Tibial nerve (tissue), 4 donors: Measurements from ENCODE around the gene MAP4K3. TPM values are rescaled to one million over a fixed set of nuclear protein-coding genes. Genes with fewer than 3 reads are reported as not detected.
A peak's percentile ranks its signal among the peaks of the same experiment; 100 is the strongest.

ENCODE experiments used
- DNase-seq, 2 donors: peaks; one replicate each; pipeline ENCODE4 v3.0.0-alpha.2; 2019; ENCODE audit warnings: low spot score in 2 of 2
- H3K27ac ChIP-seq, 4 donors: fragments of 200-600 bp; sonication (generic) in 3 of 4; one replicate each; pipeline ENCODE4 v1.5.1; 2017 to 2019; ENCODE audit warnings: mild to moderate bottlenecking in 1 of 4
- H3K27me3 ChIP-seq, 2 donors: fragments of 200-600 bp; sonication (generic) in 1 of 2; one replicate each; pipeline versions ENCODE4 v1.5.1 to v1.6.0; 2017 to 2019
- H3K36me3 ChIP-seq, 3 donors: fragments of 200-600 bp; sonication (generic); one replicate each; pipeline ENCODE4 v1.5.1; 2018 to 2019
- H3K4me1 ChIP-seq, 4 donors: fragments of 200-600 bp; sonication (generic) in 3 of 4; one replicate each; pipeline ENCODE4 v1.5.1; 2017 to 2019
- H3K4me3 ChIP-seq, 4 donors: fragments of 200-600 bp; sonication (generic) in 3 of 4; one replicate each; pipeline ENCODE4 v1.5.1; 2017 to 2019; ENCODE audit warnings: mild to moderate bottlenecking in 1 of 4, moderate library complexity in 1 of 4
- H3K9me3 ChIP-seq, 4 donors: fragments of 200-600 bp; sonication (generic) in 3 of 4; one replicate each; pipeline ENCODE4 v1.5.1; 2017 to 2019
- EP300 ChIP-seq, 2 donors: sonication (generic); formaldehyde crosslinking; IDR thresholded peaks; one replicate each; pipeline ENCODE4 v1.6.1; 2017; ENCODE audit warnings: antibody characterized with exemption in 2 of 2, mild to moderate bottlenecking in 1 of 2
- POLR2A ChIP-seq, 2 donors: fragments of 450-650 bp; IDR thresholded peaks; one replicate each; pipeline ENCODE4 v1.6.1; 2017; ENCODE audit warnings: antibody characterized with exemption in 2 of 2, mild to moderate bottlenecking in 2 of 2, moderate library complexity in 2 of 2
- WGBS, 2 donors: methylation state at CpG; one replicate each; pipeline ENCODE4 v1.1.5; 2018; 5-methylcytosine and 5-hydroxymethylcytosine counted together
- total RNA-seq, 4 donors: library from RNA; depleted of rRNA; stranded (reverse); fragments of >200 nt; gene quantifications; one replicate each; pipeline ENCODE4 v1.1.0, GENCODE V29; 2016
- TF ChIP-seq, protein P1 (sequence below), 5 experiments: fragments of 200-600 bp in 3 of 5; fragments of 450-650 bp in 2 of 5; sonication (generic) in 3 of 5; IDR thresholded peaks; one replicate each; pipeline ENCODE4 v1.5.1; 2016 to 2019; ENCODE audit warnings: antibody characterized with exemption in 5 of 5, mild to moderate bottlenecking in 3 of 5, moderate library complexity in 2 of 5

Gene MAP4K3
- total RNA-seq, 4 donors from 2014 or later = 54.4 to 102 (median 60.2) TPM

DNA sequence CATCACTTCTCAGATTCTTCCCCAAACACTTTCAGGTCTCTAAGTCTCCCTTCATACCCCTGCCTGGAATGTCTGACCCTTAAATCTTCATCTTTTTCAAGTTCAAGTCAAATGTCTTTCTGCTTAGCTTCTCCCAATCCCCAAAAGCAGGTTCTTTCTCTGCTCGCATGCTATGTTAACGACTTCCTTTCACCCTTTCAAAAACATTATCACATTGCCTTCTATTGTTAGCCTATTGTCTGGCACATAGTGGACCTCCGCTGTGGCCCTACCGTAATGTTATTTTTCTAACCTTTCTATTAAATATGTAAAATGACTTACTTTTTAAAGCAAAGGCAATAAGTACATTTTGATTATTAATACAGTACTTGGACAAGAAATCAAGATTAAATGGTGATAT, 195.5 kb downstream of the MAP4K3 start:
- peaks cover 0 to 4% (median 0%) of the 10 kb centered on the region in 3 donors for H3K36me3 ChIP-seq
- H3K27me3 ChIP-seq = peaks cover 0 to 2% of the 10 kb centered on the region in 2 donors
- no peaks in the 10 kb centered on the region for H3K4me1 ChIP-seq
- H3K4me3 ChIP-seq = no peak overlapping the region
- TF ChIP-seq EP300 (IDR thresholded peaks at IDR 0.05) (no peak), POLR2A (IDR thresholded peaks at IDR 0.05) (no peak)
- TF ChIP-seq, protein P1, sequence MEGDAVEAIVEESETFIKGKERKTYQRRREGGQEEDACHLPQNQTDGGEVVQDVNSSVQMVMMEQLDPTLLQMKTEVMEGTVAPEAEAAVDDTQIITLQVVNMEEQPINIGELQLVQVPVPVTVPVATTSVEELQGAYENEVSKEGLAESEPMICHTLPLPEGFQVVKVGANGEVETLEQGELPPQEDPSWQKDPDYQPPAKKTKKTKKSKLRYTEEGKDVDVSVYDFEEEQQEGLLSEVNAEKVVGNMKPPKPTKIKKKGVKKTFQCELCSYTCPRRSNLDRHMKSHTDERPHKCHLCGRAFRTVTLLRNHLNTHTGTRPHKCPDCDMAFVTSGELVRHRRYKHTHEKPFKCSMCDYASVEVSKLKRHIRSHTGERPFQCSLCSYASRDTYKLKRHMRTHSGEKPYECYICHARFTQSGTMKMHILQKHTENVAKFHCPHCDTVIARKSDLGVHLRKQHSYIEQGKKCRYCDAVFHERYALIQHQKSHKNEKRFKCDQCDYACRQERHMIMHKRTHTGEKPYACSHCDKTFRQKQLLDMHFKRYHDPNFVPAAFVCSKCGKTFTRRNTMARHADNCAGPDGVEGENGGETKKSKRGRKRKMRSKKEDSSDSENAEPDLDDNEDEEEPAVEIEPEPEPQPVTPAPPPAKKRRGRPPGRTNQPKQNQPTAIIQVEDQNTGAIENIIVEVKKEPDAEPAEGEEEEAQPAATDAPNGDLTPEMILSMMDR (IDR thresholded peaks at IDR 0.05) = no peak
- no peak for DNase-seq
- WGBS, 2 donors = 55 to 60% methylated on average over 4 of the region's 4 CpGs
- no peak overlapping the region for H3K27ac ChIP-seq
- no peaks in the 10 kb centered on the region for H3K9me3 ChIP-seq

DNA sequence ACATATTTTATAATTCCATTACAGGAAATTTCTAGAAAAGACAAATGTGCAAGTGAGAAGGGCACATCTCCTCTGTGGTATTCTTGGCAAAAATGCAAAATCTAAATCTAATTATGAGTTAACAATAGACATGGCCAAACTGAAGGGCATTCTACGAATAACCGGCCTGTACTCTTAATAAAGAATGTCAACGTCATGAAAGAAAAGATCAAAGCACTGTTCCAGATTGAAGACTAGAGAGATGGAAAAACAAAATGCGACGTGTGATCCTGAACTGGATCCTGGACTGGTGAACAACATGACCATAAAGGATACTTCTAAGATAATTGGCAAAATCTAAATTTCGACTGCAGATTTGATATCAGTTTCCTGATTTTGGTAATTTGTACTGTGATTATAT, 196.3 kb downstream of the MAP4K3 start:
- WGBS, 2 donors = 87 to 90% methylated on average over 6 of the region's 6 CpGs
- H3K4me3 ChIP-seq = no peak overlapping the region
- DNase-seq = no peak
- peaks cover 0 to 2% of the 10 kb centered on the region in 2 donors for H3K27me3 ChIP-seq
- no peaks in the 10 kb centered on the region for H3K4me1 ChIP-seq
- H3K36me3 ChIP-seq = peaks cover 0 to 4% (median 0%) of the 10 kb centered on the region in 3 donors
- no peak overlapping the region for H3K27ac ChIP-seq
- TF ChIP-seq, protein P1 (IDR thresholded peaks at IDR 0.05) = no peak
- H3K9me3 ChIP-seq = no peaks in the 10 kb centered on the region

GRCh38 chr2:39234754-39235153, 202.3 kb downstream of the MAP4K3 start:
- H3K9me3 ChIP-seq = no peaks in the 10 kb centered on the region
- TF ChIP-seq EP300 (IDR thresholded peaks at IDR 0.05) = no peak
- no peak for TF ChIP-seq POLR2A (IDR thresholded peaks at IDR 0.05)
- TF ChIP-seq, protein P1 (IDR thresholded peaks at IDR 0.05) = no peak
- no peaks in the 10 kb centered on the region for H3K27me3 ChIP-seq
- no peak overlapping the region for H3K4me3 ChIP-seq
- DNase-seq = no peak
- H3K27ac ChIP-seq = no peak overlapping the region
- WGBS, 2 donors = 95 to 96% methylated on average over 1 of the region's 1 CpG
- H3K36me3 ChIP-seq = no peaks in the 10 kb centered on the region
- peaks cover 0 to 8% (median 0%) of the 10 kb centered on the region in 4 donors for H3K4me1 ChIP-seq

GRCh38 chr2:39232141-39232540, 204.9 kb downstream of the MAP4K3 start:
- H3K27ac ChIP-seq = no peak overlapping the region
- no peak for TF ChIP-seq POLR2A (IDR thresholded peaks at IDR 0.05)
- TF ChIP-seq, protein P1 (IDR thresholded peaks at IDR 0.05) = no peak
- no peak for TF ChIP-seq EP300 (IDR thresholded peaks at IDR 0.05)
- H3K36me3 ChIP-seq = no peaks in the 10 kb centered on the region
- H3K9me3 ChIP-seq = no peaks in the 10 kb centered on the region
- no peak overlapping the region for H3K4me3 ChIP-seq
- peaks cover 0 to 29% (median 0%) of the 10 kb centered on the region in 4 donors for H3K4me1 ChIP-seq
- no peak for DNase-seq
- H3K27me3 ChIP-seq = no peaks in the 10 kb centered on the region

DNA sequence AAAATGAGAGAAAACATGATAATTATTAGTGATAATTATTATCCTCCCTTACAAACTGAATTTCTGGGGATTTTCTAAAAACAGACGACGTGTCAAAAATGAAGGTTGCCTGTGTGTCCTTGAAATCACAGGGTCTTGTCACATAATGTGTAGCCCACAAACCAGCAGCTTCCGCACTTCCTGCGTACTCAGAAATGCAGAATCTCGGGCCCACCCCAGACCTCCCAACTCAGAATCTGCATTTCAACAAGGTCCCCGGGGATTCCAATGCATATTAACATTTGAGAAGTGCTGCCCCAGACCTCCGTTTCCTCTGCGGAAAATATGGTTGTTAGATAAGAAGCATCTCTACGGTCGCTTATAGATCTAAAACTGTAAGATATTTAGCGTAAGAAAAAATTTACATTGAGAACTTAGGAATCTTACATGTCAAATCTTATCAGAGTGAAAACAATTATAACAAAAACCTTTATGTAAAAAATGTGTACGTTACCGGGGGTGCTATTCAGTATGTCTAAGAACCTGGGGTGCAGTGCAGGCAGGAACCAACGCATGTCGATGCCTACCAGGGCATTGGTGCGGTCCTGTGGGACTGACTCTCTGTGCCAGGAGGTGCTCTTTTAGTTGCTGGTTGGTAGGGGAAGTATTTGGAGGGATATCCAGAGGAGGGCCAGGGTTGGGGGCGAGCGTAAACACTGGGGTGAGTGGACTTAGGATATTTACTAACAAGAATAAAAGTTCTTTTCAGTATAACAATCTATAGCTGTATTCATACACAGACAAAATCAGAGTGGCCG, 208.5 kb downstream of the MAP4K3 start:
- Histone ChIP-seq H3K4me3 (peak overlapping the region in 3 of 4 donors; percentile 31 to 34 (median 32)), H3K36me3 (no peaks in the 10 kb centered on the region), H3K27me3 (no peaks in the 10 kb centered on the region), H3K27ac (no peak overlapping the region), H3K4me1 (peaks cover 0 to 29% (median 0%) of the 10 kb centered on the region in 4 donors), H3K9me3 (no peaks in the 10 kb centered on the region)
- no peak for DNase-seq
- WGBS, 2 donors = 19 to 21% methylated on average over 19 of the region's 19 CpGs
- TF ChIP-seq, protein P1 (IDR thresholded peaks at IDR 0.05) = no peak
- no peak for TF ChIP-seq EP300 (IDR thresholded peaks at IDR 0.05)
- no peak for TF ChIP-seq POLR2A (IDR thresholded peaks at IDR 0.05)
